Endothelial cell of umbilical vein (primary cell): ENCODE data around the gene EIF2AK2. TPM values are rescaled to one million over a fixed set of nuclear protein-coding genes. Genes with fewer than 3 reads are reported as not detected.

ENCODE experiments used
- BruUV-seq: library from RNA; stranded (reverse); fragments of 400-500 nt; replicated peaks from 2 replicates; lab custom pipeline; 2021; lab: Mats Ljungman, UMichigan
- CTCF ChIA-PET: fragments of 300-600, 350-600 bp; sonication (Branson Sonifier 250); formaldehyde crosslinking; loops from one replicate; lab custom pipeline; 2021; ENCODE audit warnings: antibody characterized with exemption, inconsistent platforms; lab: Charles Lee
- POLR2A ChIA-PET: fragments of 300-600, 350-600 bp; sonication (Branson Sonifier 250); formaldehyde crosslinking; loops from one replicate; lab custom pipeline; 2021; ENCODE audit warnings: antibody characterized with exemption, inconsistent platforms; lab: Charles Lee
- DNase-seq: peaks from one replicate; pipeline ENCODE4 v3.0.0-alpha.2; 2011; ENCODE audit warnings: low read depth, low spot score
- FAIRE-seq: peaks from 2 replicates; lab custom pipeline; 2011; peaks lifted over from hg19 to GRCh38; lab: Jason Lieb, UNC
- H2AFZ ChIP-seq: 2 replicates; pipeline ENCODE4 v1.6.0; 2012; ENCODE audit warnings: low read depth, low read length, control low read depth, inconsistent platforms
- H3K27ac ChIP-seq: 2 replicates; pipeline ENCODE4 v1.5.1; 2011; ENCODE audit warnings: low read depth, mild to moderate bottlenecking, control low read depth, low read length, moderate library complexity; ENCODE audit not compliant: insufficient read depth
- H3K27me3 ChIP-seq, 2 experiments: 2 replicates each; pipeline versions ENCODE4 v1.6.0 to v1.6.1; 2011; ENCODE audit warnings: low read length in 2 of 2, mixed read lengths in 1 of 2; ENCODE audit not compliant: control insufficient read depth in 2 of 2, insufficient read depth in 2 of 2
- H3K36me3 ChIP-seq, 2 experiments: 2 replicates in 1 of 2; 3 replicates in 1 of 2; pipeline ENCODE4 v1.5.1; 2011; ENCODE audit warnings: low read length in 2 of 2, mild to moderate bottlenecking in 1 of 2, moderate library complexity in 1 of 2; ENCODE audit not compliant: control insufficient read depth in 2 of 2, insufficient read depth in 2 of 2; ENCODE audit errors: extremely low read depth in 1 of 2
- H3K4me1 ChIP-seq: 3 replicates; pipeline ENCODE4 v1.5.1; 2011; ENCODE audit warnings: mild to moderate bottlenecking, low read length; ENCODE audit not compliant: control insufficient read depth, insufficient read depth; ENCODE audit errors: extremely low read depth
- H3K4me2 ChIP-seq: 2 replicates; pipeline ENCODE4 v1.6.1; 2011; ENCODE audit warnings: low read length, control low read depth, mixed read lengths; ENCODE audit not compliant: insufficient read depth
- H3K4me3 ChIP-seq, 3 experiments: fragments of 200-600 bp in 1 of 3; sonication (generic), shearing (Covaris generic) in 1 of 3; replicated peaks in 1 of 3; 2 replicates each; pipeline ENCODE4 v1.5.1; 2011 to 2016; ENCODE audit warnings: control low read depth in 3 of 3, low read length in 3 of 3, mild to moderate bottlenecking in 2 of 3, inconsistent platforms in 1 of 3, low read depth in 1 of 3, moderate library complexity in 1 of 3; ENCODE audit not compliant: insufficient read depth in 1 of 3
- H3K79me2 ChIP-seq: 2 replicates; pipeline ENCODE4 v1.6.0; 2012; ENCODE audit warnings: low read length, inconsistent platforms; ENCODE audit not compliant: control insufficient read depth, insufficient read depth
- H3K9ac ChIP-seq: replicated peaks from 2 replicates; pipeline ENCODE3; 2011; ENCODE audit warnings: low read length, control low read depth; ENCODE audit not compliant: insufficient read depth; ENCODE audit errors: extremely low read depth
- H3K9me1 ChIP-seq: replicated peaks from 3 replicates; pipeline ENCODE4 v1.6.0; 2011; ENCODE audit warnings: mild to moderate bottlenecking, low read length; ENCODE audit not compliant: control insufficient read depth, insufficient read depth; ENCODE audit errors: extremely low read depth
- H3K9me3 ChIP-seq: replicated peaks from 2 replicates; pipeline ENCODE4 v1.5.1; 2012; ENCODE audit warnings: low read length, inconsistent platforms; ENCODE audit not compliant: control insufficient read depth, insufficient read depth
- H4K20me1 ChIP-seq: replicated peaks from 2 replicates; pipeline ENCODE3; 2011; ENCODE audit warnings: mild to moderate bottlenecking, low read length; ENCODE audit not compliant: control insufficient read depth, insufficient read depth; ENCODE audit errors: extremely low read depth
- EZH2 ChIP-seq: IDR thresholded peaks from 2 replicates; pipeline ENCODE4 v1.6.1; 2012; ENCODE audit warnings: borderline replicate concordance, low read depth, mild to moderate bottlenecking, moderate library complexity, low read length, inconsistent platforms; ENCODE audit not compliant: severe bottlenecking
- FOS ChIP-seq: IDR thresholded peaks from 2 replicates; pipeline ENCODE4 v1.6.1; 2011; ENCODE audit warnings: mild to moderate bottlenecking, low read length, moderate library complexity, borderline replicate concordance; ENCODE audit not compliant: insufficient read depth
- GATA2 ChIP-seq: IDR thresholded peaks from 2 replicates; pipeline ENCODE4 v1.7.0; 2011; ENCODE audit warnings: low read depth, mild to moderate bottlenecking, moderate library complexity, mixed read lengths, low read length; ENCODE audit not compliant: insufficient read length, insufficient read depth
- JUN ChIP-seq: IDR thresholded peaks from 2 replicates; pipeline ENCODE4 v1.6.1; 2011; ENCODE audit warnings: borderline replicate concordance, low read depth; ENCODE audit not compliant: insufficient read length, insufficient read depth
- MYC ChIP-seq: IDR thresholded peaks from one replicate; pipeline ENCODE4 v1.6.1; 2011; ENCODE audit warnings: mild to moderate bottlenecking, low read depth, low read length
- POLR2A ChIP-seq: IDR thresholded peaks from 2 replicates; pipeline ENCODE4 v1.6.1; 2012; ENCODE audit warnings: low read depth, mild to moderate bottlenecking, control low read depth, low read length
- POLR2AphosphoS5 ChIP-seq: IDR thresholded peaks from 2 replicates; pipeline ENCODE4 v1.6.1; 2012; ENCODE audit warnings: low read depth, mild to moderate bottlenecking, control low read depth, low read length, moderate library complexity; ENCODE audit not compliant: insufficient read depth
- dilution Hi-C: fragments of 300-500 bp; cut with MboI; formaldehyde crosslinking; loops from one replicate; pipeline ENCODE4 v1.15.0; 2019; ENCODE audit warnings: low sequenced_read_pairs; ENCODE audit not compliant: extremely low pct_ligation_motif_present
- intact Hi-C: fragments of 100-400 bp; cut with micrococcal nuclease; formaldehyde crosslinking; loops from one replicate; pipeline ENCODE4 v1.10.0; 2022
- polyA plus RNA-seq, 4 experiments: library from polyadenylated mRNA; depleted of rRNA in 3 of 4; stranded (reverse) in 3 of 4; unstranded in 1 of 4; fragments of >200 nt; gene quantifications; 2 replicates each; pipeline versions ENCODE4 v1.2.1 to v1.2.3, GENCODE V29; 2011 to 2012; ENCODE audit warnings: missing spikeins in 1 of 4
- total RNA-seq: library from RNA; stranded (reverse); gene quantifications from 2 replicates; pipeline ENCODE4 v1.2.3, GENCODE V29; 2021
- TF ChIP-seq, protein P1 (sequence below): IDR thresholded peaks from 2 replicates; pipeline ENCODE4 v1.6.1; 2011; ENCODE audit not compliant: insufficient read depth, insufficient read length
- TF ChIP-seq, protein P2 (sequence below), 2 donors: IDR thresholded peaks; 1 replicate in 1 of 2; 2 replicates in 1 of 2; pipeline ENCODE4 v1.5.1; 2011; ENCODE audit warnings: low read length in 2 of 2, mild to moderate bottlenecking in 2 of 2, moderate library complexity in 2 of 2, control low read depth in 1 of 2, inconsistent platforms in 1 of 2, low read depth in 1 of 2; ENCODE audit not compliant: insufficient read depth in 1 of 2; ENCODE audit errors: extremely low read depth in 1 of 2

The EIF2AK2 gene
- total and polyA plus RNA-seq, 2 donors (not counting 3 experiments of a cell fraction or from before 2014, with no cell fraction given): 8.0 to 41.1 TPM

DNA sequence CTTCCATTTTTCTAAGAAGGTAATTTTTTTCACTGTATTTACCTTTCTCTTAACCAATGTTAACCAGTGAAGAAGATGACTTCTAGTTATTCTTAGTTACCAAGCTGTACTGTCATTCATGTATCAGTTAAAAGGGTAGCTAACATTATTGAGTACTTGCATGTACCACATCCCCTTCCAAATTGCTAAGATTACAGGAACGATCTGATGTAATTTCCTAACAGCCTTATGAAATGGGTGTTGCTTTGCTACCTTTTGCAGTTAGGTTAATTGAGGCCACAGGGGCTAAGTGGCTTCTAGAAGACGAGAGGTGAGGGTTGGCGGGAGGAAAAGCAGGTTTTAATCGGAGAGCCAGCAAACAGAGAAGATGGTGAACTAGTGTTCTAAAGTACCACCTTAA lies 33.5 kb upstream of the EIF2AK2 start:
- peaks cover 0 to 4% of the 10 kb centered on the region in 2 experiments for H3K27me3 ChIP-seq
- no peak for TF ChIP-seq GATA2
- no peak for TF ChIP-seq FOS
- TF ChIP-seq EZH2: no peak
- no peak for TF ChIP-seq POLR2A
- TF ChIP-seq, protein P1, sequence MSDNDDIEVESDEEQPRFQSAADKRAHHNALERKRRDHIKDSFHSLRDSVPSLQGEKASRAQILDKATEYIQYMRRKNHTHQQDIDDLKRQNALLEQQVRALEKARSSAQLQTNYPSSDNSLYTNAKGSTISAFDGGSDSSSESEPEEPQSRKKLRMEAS: no peak
- TF ChIP-seq JUN: no peak
- TF ChIP-seq MYC: no peak
- TF ChIP-seq, protein P2, sequence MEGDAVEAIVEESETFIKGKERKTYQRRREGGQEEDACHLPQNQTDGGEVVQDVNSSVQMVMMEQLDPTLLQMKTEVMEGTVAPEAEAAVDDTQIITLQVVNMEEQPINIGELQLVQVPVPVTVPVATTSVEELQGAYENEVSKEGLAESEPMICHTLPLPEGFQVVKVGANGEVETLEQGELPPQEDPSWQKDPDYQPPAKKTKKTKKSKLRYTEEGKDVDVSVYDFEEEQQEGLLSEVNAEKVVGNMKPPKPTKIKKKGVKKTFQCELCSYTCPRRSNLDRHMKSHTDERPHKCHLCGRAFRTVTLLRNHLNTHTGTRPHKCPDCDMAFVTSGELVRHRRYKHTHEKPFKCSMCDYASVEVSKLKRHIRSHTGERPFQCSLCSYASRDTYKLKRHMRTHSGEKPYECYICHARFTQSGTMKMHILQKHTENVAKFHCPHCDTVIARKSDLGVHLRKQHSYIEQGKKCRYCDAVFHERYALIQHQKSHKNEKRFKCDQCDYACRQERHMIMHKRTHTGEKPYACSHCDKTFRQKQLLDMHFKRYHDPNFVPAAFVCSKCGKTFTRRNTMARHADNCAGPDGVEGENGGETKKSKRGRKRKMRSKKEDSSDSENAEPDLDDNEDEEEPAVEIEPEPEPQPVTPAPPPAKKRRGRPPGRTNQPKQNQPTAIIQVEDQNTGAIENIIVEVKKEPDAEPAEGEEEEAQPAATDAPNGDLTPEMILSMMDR (IDR thresholded peaks at IDR 0.05; ENCODE audit: extremely low read depth in 1 of 2, insufficient read depth in 1 of 2, low read depth in 1 of 2, low read length in 2 of 2): no peak
- TF ChIP-seq POLR2AphosphoS5: no peak
- peaks cover 6% of the 10 kb centered on the region for H3K4me1 ChIP-seq
- H4K20me1 ChIP-seq: no peaks in the 10 kb centered on the region
- H3K79me2 ChIP-seq: no peaks in the 10 kb centered on the region
- intact Hi-C loops (no loop called here), dilution Hi-C loops (no loop called here)
- H3K4me3 ChIP-seq: no peak overlapping the region
- H3K27ac ChIP-seq: no peak overlapping the region
- no TSS peak for BruUV-seq
- no peaks in the 10 kb centered on the region for H3K9me1 ChIP-seq
- ChIA-PET POLR2A (no interaction called here), CTCF (interaction anchor here (1.0 to 1.2 kb wide), 2 partner anchors 9 to 21 kb away, joined by 3 to 5 read pairs; no protein-coding TSS in a partner anchor)
- no peaks in the 10 kb centered on the region for H3K9me3 ChIP-seq
- H3K4me2 ChIP-seq: no peak overlapping the region
- no peak for FAIRE-seq
- no peak for DNase-seq
- peak overlapping the region; percentile 58 for H2AFZ ChIP-seq
- H3K9ac ChIP-seq: no peak overlapping the region
- no peaks in the 10 kb centered on the region for H3K36me3 ChIP-seq
